Ramos (cell line): ENCODE results near the gene KDM3B.

Source experiments
- in situ Hi-C: fragments of 300-500 bp; cut with MboI; formaldehyde crosslinking; loops from one replicate; pipeline ENCODE4 v1.14.3; 2022; ENCODE audit warnings: low sequenced_read_pairs; ENCODE audit not compliant: unreplicated experiment

KDM3B gene

DNA sequence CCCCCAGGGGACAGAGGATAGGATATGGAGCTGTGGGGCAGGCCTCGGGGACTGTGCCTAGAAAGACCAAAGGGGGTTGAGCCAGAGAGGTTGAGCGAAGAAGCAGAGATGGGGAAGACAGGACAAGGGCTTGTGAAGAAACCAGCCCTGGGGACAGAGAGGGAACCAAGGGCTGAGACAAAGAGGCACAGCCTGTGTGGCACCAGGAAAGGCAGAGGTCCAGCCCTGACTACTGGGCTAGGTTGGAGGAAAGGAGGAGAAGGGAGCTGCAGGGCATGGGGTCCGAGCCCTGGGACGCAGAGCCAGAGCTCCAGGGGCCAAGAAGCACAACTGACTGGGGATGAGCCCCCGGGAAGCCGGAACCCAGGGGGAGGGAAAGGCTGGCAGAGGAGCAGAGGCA lies 95.6 kb downstream of the KDM3B start:
- in situ Hi-C loops: no loop called here

DNA sequence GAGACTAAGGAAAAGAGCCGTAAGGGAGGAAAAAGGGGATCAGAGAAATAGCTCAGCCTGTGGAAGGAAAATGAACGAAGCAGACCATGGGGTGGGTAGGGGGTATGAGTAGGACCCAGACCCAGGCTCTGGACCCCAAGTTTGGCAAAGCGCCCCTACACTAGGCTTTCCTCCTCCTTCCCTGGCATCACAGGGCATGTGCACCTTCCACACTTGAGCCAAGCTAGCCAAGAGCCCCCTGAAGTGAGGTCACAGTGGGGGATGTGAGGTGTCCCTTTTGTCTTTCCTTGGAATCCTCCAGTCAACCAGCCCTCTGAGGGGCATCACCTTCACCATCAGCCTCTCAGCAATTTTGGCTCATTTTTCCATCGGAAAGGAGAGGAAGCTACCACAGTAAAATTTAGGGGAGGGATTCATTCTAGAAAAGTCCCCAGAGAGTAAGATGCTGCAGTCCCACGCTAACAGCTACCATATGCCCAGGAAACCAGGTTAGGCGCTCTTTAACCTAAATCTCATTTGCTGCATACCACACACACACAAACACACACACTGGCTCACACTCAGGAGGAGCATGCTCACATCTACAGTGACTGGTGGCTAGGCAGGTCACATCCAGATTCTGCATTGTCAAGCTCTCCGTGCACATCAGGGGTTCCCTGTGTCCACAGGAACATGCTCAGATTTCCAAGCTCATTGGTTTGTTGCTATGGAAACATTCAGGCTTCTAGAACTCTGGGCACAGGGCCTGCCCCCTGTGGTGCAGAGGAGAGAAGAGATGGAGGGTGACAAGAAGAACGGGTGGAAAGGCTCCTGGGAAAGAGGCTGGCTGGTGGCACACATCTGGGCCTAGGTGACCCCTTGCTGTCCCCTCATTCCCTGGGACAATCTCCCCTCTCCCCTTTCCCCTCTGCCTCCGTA lies 96.3 kb downstream of the KDM3B start:
- in situ Hi-C loops: no loop called here

DNA sequence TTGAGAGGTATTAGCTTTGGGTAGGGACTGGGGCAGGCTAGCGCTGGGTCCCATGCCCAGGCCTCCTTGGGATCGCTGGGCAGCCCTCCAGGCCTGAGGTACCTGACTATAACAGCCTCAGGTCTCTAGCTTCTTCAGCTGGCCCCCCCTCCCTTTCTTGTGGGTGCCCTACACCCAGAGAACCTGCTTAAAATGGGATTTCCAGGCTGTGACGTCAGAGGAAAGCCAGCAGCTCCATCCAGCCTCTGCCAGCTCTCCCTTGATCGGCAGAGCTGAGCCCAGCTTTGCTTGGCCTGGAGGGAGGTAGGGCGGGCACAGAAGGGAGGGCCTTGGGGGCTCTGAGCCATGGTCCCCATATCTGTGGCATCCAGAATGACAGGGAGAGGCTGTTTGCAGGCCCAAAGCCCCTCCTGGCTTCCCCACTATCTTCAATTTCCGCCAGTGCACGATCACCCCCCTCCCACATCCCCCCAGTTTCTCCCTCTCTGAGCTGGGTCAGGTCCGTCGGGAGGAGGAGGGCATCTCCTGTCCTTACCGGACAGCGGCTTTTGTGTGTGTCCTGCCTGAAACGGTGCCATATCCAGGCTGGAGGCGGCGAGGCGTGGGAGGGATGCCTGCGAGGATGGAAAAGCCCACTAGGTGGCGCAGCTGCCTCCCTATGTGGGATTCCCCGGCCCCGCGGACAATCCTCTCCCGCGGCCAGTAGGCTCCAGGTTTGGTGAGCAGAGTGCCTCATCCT lies 97.2 kb downstream of the KDM3B start:
- in situ Hi-C loops: loop anchor here (5.0 kb wide), 1 partner anchor 53 kb away; no protein-coding TSS in a partner anchor

DNA sequence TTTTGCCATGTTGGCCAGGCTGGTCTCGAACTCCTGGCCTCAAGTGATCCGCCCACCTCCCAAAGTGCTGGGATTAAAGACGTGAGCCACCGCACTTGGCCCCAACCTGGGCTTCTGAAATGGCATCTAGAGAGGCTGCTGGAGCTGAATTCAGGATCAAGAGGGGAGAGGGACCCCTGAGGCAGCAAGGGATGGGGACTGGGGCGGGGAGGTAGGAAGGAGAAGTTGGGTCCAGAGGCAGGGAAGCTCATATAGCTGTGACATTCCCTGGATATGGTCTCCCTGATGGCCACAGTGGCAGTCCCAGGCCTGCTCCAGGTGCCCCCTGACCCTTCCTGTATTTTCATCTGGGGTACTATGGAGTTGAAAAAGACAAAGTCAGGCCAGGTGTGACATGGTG lies 98.5 kb downstream of the KDM3B start:
- in situ Hi-C loops: loop anchor here (5.0 kb wide), 1 partner anchor 51 kb away; no protein-coding TSS in a partner anchor

DNA sequence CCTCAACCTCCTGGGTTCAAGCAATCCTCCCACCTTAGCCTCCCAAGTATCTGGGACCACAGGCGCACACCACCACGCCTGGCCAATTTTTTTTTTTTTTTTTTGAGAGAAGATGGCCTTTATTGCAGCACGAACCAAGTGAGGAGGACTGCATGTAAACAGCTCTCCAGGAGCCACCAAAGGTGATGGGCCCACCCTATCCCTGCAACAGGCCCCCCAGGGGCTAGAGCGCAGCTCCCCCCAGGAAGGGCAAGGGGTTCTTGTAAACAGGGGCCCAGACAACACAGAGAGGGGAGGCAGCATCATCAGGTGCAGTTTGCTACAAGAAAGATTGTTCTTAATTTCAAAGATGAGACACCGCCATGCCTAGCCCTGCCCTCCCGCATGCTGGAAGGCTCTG lies 100.2 kb downstream of the KDM3B start:
- in situ Hi-C loops: loop anchor here (5.0 kb wide), 1 partner anchor 50 kb away; no protein-coding TSS in a partner anchor

DNA sequence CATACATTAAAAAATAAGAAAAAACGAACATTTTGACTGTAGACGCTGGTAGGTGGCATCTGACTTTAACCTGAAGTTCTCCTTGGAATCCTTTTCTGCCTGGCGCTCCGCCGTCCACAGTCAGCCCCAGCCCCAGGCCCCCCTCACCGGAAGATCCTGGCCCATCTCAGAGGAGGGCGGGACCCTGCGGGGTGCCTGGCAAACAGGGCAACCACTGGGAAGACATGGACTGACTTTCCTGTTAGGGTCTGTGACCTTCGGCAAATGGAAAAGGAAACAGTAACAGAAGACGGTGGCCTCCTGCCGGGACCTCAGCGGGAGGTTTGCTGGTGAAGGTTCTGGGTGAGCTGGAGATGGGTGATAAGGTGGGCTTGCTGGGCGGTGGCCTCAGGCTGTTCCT lies 101.1 kb downstream of the KDM3B start:
- in situ Hi-C loops: loop anchor here (5.0 kb wide), 1 partner anchor 49 kb away; no protein-coding TSS in a partner anchor

DNA sequence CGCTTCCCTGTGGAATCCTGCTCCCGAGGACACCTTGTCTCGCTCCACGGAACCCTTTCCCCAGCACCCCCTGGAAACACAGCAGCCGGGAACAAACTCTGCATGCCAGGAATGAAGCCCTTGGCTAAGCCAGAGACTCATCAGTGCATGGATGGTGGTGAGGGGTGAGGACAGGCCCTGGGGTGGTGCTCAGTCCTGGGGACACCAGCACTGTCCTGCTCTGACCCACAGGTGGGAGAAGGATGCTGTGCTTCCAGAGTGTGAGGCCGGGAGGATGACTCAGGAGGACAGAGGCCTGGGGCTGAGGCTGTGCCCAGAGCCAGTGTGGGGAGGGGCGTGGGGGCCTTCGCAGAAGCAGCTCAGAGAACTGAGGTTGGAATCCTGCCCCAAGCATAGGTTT lies 101.6 kb downstream of the KDM3B start:
- in situ Hi-C loops: loop anchor here (5.0 kb wide), 1 partner anchor 48 kb away; no protein-coding TSS in a partner anchor

DNA sequence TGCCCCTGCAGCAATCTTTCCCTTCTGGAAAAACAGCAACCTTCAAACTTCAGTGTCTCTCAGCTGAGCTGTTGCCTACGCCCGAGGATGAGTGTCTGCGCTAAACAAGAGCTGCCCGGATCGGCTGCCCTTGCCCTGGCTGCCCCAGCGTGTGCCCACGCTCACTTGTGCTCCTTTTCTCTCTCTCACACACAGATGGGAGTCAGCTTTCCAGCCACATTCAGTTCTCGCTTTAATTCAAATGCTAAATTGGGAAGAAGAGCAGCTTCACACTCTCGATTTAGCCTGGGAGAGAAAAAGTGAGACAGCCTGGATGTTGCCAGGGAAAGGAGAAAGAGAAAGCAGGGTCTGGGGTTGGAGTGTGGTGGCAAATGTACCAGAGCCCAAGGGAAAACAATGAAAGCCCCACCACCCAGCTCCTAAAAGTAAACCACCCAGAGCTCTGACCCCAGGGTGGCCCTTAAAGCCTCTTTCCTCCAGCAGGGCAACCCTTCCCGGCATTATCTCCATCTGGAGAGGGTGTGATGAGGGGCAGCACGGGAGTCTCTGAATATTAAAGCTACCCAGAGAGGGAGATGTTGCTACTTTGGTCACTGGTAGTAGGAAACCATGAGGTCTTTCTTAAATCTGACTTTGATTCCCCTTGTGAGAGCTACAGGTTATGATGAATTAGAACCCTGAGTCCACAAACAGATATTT lies 102.9 kb downstream of the KDM3B start:
- in situ Hi-C loops: no loop called here

DNA sequence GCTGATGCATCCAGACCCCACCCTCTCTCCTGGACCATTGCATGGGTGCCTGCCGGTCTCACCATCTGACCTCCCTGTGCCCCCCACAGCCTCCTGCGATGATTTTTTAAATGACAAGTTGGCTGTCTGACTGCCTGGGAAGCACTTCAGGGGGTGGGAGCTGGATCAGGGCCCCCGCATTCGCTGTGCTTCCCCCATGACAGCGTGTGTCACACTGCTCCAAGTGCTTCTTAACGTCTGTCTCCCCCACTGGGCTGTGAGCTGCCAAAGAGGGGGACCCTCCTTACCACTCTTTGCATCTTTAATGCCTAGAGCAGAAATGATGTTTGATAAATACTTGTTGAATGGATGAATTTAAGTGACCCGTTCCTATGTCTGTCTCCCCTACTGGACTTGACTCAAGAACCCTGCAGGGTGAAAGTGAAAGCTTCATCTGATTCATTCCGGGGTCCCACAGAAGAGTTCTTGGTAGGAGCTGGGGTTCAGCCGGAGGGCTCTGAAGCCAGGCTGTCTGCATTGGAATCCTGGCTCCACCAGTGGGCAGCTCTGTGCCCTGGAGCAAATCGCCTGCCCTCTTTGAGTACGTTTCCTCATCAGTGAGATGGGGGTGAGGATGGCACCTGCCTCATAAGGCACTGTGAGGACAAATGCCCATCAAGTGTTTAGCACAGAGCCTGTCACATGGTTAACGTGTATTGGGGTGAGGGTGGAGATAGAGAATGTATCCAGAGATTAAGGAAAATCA lies 105.2 kb downstream of the KDM3B start:
- in situ Hi-C loops: no loop called here

DNA sequence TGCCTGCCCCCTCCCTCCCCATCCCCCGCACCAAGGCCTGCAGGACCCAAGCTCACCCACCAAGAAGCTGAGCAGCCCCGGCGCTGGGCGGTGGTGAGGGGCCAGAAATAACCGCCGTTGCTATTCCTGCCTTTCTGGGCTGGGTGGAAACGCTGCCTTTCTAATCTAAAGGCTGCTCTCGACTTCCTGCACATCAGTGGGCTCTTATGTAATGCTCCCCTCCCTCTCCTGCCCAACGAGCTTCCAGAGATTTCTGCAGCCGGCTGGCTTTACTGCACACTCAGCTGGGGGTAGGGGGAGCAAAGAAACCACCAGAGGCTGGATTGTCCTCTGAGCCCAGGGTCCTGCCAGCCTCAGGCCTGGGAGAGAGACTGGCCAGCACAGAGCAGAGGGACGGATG lies 105.9 kb downstream of the KDM3B start:
- in situ Hi-C loops: no loop called here

DNA sequence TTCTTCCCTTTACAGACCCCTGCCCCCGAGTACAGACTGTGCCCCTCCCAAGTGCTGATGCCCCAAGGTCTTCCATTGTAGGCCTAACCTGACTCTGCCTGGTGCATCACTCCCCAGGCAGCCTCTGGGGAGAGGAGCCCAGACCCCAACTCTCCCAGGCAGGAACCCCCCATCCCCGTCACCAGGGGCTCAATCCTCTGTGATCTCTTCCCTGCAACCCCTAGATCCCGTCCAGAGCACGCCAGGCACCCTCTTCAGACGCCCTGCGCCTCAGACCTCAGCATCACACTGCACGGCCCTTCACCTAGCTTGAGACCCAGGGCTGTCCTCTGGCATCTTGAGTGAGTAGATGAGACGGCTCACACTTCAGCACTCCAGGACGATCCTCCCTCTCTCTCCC lies 106.4 kb downstream of the KDM3B start:
- in situ Hi-C loops: no loop called here

DNA sequence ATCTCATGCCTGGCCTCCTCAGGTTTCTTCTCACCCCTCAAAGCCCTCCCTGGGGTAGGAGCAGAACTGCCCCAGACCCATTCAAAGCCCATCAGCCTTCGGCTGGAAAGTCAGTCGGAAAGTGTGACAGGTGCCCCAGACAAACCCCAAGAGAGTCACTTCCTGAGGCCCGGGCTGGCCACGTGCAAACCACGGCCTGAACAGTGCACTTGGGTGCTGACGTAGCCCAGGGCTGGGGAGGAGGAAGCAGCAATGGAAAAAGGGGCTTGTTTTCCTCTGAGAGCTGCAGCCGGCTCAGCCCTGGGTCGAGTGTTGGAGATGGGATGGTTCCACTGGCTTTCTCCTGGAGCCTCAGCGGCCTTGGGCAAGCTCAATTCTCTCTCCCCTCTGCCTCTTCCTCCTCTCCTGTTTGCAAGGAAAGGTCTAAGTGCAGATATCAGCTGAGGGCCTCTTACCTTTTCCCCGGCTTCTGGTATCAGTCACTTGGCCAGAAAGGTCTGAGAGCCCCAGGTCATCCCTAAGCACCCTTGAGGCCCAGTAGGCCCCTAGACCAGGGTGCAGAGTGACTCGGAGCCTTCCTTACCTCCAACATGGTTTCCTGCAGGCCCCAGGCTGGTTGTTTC lies 106.9 kb downstream of the KDM3B start:
- in situ Hi-C loops: no loop called here

DNA sequence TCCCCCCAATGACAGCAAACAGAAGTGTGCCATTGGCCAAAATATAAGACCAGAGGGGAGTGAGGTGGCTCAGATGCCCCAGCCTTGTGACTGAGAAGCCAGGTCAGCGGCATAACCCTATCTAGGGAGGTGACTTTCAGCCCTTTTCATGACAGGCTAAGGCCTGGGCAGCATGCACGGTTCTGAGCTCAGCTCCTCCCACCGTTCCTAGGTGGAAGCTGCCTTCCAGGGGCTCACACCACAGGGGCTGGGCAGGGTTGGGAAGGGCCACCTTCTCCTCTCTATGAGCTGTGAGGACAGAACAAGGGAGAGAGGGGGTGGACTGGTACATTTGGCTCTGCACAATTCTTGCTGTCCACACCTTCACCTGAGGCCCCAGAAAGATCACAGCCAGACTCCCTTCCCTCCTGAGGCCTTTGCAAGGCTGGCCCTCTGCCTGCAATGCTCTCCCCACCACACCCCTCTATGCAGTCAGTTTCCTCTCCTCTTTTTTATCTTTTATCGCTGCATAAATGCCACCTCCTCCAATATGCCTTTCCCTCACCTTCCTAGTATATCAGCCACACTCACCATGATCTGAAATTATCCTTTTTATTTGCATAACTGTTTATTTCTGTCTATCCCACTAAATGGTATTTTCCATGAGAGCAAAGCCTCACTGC lies 107.7 kb downstream of the KDM3B start:
- in situ Hi-C loops: no loop called here

DNA sequence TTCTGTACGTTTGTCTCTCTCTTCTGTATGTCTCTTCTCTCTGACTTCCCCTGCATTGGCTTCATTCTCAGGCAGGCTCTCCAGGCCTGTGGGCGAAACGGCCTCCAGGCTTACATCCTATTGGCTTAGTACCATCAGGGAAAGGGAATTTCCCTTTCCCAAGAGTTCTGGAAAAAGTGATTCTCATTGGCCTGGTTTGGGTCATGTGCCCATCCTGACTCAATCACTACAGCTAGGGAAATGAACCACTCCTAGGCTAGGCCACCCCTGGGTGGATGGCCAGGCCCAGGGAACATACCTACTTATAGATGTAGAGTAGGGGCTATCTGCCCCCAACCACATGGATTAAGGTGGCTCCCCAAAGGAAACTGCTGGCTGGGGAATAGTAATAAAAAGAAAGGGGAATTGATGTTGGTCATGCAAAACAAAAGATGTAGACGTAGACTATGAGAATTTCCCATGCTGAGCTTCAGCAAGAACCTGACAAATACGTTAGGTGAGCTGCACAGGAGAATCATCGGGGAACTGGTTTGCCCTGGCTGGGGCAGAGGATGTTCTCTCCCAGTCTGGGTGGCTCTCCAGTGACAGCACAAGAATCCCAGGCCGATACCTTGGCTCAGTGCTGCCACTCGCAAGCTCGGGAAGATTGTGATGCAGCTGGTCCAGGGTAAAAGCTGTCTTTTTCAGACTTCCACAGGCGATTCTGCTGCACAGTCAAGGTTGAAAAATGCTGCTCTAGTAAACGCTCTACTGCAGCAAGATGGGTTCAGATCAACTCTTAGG lies 109.0 kb downstream of the KDM3B start:
- in situ Hi-C loops: no loop called here

DNA sequence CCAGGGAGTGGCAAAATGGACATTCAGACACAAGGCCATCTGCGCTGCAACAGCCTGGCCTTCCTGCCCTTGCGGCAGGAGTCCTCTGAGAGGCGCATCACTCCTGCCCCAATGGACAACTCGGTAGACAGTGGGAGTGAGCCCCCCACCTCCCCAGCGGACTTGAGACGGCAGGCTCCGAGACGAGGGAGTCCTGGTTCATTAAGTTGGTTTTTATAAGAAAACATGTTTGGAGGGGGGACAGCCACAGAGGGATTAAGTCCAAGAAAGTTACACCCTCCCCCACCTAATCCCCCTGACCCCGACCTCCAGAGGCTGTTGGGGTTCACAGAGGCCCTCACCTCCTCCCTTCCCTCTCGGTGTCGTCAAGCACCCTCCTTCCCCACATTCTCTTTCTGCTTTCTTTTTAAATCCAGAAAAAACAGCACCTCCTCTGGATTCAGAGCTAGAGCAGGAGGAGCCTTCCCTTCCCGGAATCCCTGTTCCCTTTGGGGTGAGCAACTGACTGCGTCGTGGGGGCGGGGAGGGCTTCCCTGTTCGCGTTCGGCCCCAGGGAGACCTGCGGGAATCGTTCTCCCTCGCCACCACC lies 111.0 kb downstream of the KDM3B start:
- in situ Hi-C loops: no loop called here

DNA sequence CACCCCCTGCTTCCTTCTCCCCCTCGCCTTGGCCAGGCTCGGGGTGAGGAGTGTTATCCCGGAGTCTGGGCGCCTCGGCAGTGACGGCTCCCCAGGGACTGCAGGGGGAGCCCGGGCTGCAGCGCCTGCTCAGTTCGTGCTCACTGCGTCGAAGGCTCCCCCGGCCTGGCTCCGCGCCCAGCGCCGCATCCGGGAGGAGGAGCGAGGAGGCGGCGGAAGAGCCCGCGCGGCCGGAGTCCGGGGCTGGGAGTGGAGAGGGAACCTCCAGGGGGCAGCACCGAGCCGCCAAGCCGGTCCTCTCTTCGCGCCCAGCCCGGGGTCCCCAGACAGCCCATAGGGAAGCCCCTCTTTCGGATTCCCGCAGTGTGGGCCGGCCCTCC lies 111.5 kb downstream of the KDM3B start:
- in situ Hi-C loops: no loop called here

DNA sequence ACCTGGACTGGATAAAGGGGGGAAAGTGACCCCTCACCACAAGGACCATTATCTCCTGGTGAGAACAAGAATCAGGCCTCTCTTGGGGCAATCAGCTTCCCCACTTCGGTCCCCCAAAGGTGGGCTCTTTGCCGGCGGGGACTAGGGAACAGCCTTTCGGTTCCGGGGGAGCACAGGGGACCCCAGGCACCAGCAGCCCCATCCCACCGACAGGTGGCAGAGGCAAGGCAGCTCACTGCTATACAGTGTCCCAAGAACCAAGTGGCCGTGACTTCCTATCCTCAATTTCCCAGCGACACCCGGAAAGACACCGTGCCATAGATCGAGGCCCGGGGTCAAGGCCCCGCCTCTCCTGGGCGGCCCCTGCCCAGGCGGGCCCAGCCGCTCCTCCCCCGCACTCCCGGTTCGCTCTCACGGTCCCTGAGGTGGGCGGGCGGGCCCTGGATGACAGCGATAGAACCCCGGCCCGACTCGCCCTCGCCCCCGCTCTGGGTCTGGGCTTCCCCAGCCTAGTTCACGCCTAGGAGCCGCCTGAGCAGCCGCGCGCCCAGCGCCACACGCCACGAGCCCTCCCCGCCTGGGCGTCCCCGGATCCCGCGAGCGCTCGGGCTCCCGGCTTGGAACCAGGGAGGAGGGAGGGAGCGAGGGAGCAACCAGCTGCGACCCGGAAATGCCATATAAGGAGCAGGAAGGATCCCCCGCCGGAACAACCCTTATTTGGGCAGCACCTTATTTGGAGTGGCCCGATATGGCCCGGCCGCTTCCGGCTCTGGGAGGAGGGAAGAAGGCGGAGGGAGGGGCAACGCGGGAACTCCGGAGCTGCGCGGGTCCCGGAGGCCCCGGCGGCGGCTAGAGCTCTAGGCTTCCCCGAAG lies 112.1 kb downstream of the KDM3B start:
- in situ Hi-C loops: no loop called here
